ENCODE results near the gene ICAM1.
A peak's percentile ranks its signal among the peaks of the same experiment; 100 is the strongest.

ICAM1 gene

GRCh38 chr19:10245189-10245939, 25.6 kb upstream of the ICAM1 start:
- FAIRE-seq = peak; percentile 89
- DNase-seq (ENCODE audit: insufficient read length) = no peak

DNA sequence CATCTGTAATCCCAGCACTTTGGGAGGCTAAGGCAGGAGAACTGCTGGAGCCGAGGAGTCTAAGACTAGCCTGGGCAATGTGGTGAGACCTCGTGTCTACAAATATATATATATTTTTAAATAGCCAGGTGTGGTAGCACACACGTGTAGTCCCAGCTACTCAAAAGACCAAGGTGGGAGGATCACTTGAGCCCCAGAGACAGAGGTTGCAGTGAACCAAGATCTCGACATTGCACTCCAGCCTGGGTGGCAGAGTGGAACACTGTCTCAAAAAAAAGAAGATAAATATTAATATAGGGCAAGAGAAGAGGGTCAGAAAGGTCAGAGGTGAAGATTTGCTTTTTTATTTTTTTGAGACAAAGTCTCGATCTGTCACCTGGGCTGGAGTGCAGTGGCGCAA, 24.4 kb upstream of the ICAM1 start:
- FAIRE-seq (no peak), DNase-seq (ENCODE audit: insufficient read length) (no peak)
- TF ChIP-seq POLR2A (IDR thresholded peaks at IDR 0.05; ENCODE audit: low read depth, low read length) (no peak), TAF1 (IDR thresholded peaks at IDR 0.05; ENCODE audit: borderline replicate concordance, low read depth, low read length) (no peak), POLR2AphosphoS5 (IDR thresholded peaks at IDR 0.05; ENCODE audit: low read depth, low read length) (no peak)

More at GRCh38 chr19:10245189-10245939, 25.6 kb upstream of the ICAM1 start:
- TF ChIP-seq TAF1 (IDR thresholded peaks at IDR 0.05; ENCODE audit: borderline replicate concordance, low read depth, low read length) (no peak), POLR2A (IDR thresholded peaks at IDR 0.05; ENCODE audit: low read depth, low read length) (no peak), POLR2AphosphoS5 (IDR thresholded peaks at IDR 0.05; ENCODE audit: low read depth, low read length) (no peak)

DNA sequence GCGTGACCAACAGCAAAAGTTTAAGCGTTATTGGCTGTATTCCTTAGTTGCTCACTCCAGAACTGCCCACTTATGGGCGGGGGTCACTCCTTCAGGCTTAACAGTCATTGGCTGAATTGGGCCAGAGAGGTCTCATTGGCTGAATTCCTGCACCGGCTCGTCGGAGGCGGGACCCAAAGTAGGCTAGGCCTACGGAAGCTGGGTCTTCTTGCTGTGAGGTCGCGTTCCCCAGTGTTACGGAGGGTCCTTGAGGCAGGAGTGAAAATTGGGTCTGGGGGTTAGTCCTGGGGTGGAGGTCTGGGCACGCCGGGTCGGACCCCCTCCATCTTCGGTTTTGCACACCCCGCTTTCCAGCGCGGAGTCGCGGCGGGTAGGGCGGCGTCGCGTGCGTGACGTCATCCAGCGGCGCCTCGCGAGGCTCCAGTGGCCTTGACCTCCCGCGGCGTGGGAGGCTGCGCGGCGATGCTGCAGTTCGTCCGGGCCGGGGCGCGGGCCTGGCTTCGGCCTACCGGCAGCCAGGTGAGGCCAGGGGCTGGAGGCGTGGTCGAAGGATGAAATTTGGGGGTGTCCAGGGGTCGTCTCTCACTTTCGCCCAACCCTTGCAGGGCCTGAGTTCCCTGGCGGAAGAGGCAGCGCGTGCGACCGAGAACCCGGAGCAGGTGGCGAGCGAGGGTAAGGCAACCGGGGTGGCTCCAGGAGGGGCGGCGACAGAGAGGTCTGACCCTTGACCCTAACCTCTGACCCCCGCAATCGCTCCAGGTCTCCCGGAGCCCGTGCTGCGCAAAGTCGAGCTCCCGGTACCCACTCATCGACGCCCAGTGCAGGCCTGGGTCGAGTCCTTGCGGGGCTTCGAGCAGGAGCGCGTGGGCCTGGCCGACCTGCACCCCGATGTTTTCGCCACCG, 18.9 kb upstream of the ICAM1 start, which contains the start of gene MRPL4:
TSS of gene MRPL4 (plus strand) at position 423 of the 903 bp plus-strand sequence. CDS start at position 463, 40 bp downstream.
- DNase-seq (ENCODE audit: insufficient read length) = peak; percentile 91
- FAIRE-seq = peak; percentile 98
- TF ChIP-seq POLR2A (IDR thresholded peaks at IDR 0.05; ENCODE audit: low read depth, low read length) = peak; percentile 86
- TF ChIP-seq POLR2AphosphoS5 (IDR thresholded peaks at IDR 0.05; ENCODE audit: low read depth, low read length) = peak; percentile 76
- peak; percentile 54; the same call in 1 of the 2 replicates for TF ChIP-seq TAF1 (IDR thresholded peaks at IDR 0.05; ENCODE audit: borderline replicate concordance, low read depth, low read length)

- TF ChIP-seq TAF1 (IDR thresholded peaks at IDR 0.05; ENCODE audit: borderline replicate concordance, low read depth, low read length) (no peak), POLR2AphosphoS5 (IDR thresholded peaks at IDR 0.05; ENCODE audit: low read depth, low read length) (no peak), POLR2A (IDR thresholded peaks at IDR 0.05; ENCODE audit: low read depth, low read length) (no peak)
- FAIRE-seq (no peak), DNase-seq (ENCODE audit: insufficient read length) (no peak)
Measured at GRCh38 chr19:10252707-10253106, 18.2 kb upstream of the ICAM1 start.

DNA sequence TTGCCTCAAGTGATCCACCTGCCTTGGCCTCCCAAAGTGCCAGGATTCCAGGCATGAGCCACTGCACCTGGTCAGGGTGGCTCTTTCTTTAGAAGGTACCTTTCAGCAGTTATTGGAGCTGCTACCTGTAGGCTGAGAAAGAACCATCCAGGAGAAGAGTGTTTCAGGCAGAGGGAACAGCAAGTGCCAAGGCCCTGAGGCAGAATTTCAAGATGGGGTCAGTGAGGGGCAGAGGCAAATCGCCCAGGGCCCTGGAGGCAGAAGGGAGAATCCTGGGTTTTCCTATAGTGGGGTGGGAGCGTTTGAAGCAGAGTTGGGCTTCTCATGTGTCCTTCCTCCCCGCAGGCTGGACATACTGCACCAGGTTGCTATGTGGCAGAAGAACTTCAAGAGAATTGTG, 16.7 kb upstream of the ICAM1 start:
- TF ChIP-seq POLR2AphosphoS5 (IDR thresholded peaks at IDR 0.05; ENCODE audit: low read depth, low read length) (no peak), TAF1 (IDR thresholded peaks at IDR 0.05; ENCODE audit: borderline replicate concordance, low read depth, low read length) (no peak), POLR2A (IDR thresholded peaks at IDR 0.05; ENCODE audit: low read depth, low read length) (no peak)
- no peak for FAIRE-seq
- no peak for DNase-seq (ENCODE audit: insufficient read length)

GRCh38 chr19:10255358-10255757, 15.6 kb upstream of the ICAM1 start:
- TF ChIP-seq POLR2A (IDR thresholded peaks at IDR 0.05; ENCODE audit: low read depth, low read length) = no peak
- no peak for TF ChIP-seq TAF1 (IDR thresholded peaks at IDR 0.05; ENCODE audit: borderline replicate concordance, low read depth, low read length)
- TF ChIP-seq POLR2AphosphoS5 (IDR thresholded peaks at IDR 0.05; ENCODE audit: low read depth, low read length) = no peak; the same call in 1 of the 2 replicates
- DNase-seq (ENCODE audit: insufficient read length) = no peak
- FAIRE-seq = no peak

GRCh38 chr19:10256551-10256950, 14.4 kb upstream of the ICAM1 start:
- FAIRE-seq = no peak
- TF ChIP-seq TAF1 (IDR thresholded peaks at IDR 0.05; ENCODE audit: borderline replicate concordance, low read depth, low read length) (no peak), POLR2A (IDR thresholded peaks at IDR 0.05; ENCODE audit: low read depth, low read length) (no peak), POLR2AphosphoS5 (IDR thresholded peaks at IDR 0.05; ENCODE audit: low read depth, low read length) (no peak)
- no peak for DNase-seq (ENCODE audit: insufficient read length)

DNA sequence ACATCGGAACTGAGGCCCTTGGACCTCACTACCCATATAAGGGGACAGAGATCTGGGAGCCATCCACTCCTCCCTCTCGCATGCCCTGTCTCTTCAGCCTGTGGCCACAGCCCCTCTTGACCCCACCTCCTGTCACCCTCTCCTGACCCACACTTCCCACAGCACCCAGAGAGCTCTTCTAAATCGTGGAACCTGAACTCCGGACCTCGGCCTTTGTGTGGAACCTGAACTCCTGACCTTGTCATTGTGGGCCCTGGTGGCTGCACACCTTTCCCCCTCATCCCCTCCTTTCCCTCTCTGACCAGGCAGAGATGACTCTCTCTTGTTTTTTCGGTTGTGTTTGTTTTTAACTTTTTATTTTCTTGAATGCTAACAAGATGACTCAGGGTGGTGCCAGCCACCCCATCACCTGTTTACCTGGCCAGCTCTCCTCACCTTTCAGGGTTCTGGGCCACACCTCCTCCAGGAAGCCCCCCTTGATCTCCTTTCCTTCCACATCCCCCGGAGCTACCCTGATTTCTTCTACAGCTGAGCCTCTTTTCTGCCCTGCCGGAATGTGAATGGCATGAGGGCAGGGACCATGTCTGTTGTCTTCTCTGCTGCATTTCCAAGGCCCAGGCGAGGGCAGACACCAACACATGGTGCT, 13.8 kb upstream of the ICAM1 start:
- DNase-seq (ENCODE audit: insufficient read length) (no peak), FAIRE-seq (no peak)
- TF ChIP-seq TAF1 (IDR thresholded peaks at IDR 0.05; ENCODE audit: borderline replicate concordance, low read depth, low read length) = no peak
- no peak for TF ChIP-seq POLR2AphosphoS5 (IDR thresholded peaks at IDR 0.05; ENCODE audit: low read depth, low read length)
- no peak for TF ChIP-seq POLR2A (IDR thresholded peaks at IDR 0.05; ENCODE audit: low read depth, low read length)

- no peak for TF ChIP-seq POLR2AphosphoS5 (IDR thresholded peaks at IDR 0.05; ENCODE audit: low read depth, low read length)
- no peak for TF ChIP-seq TAF1 (IDR thresholded peaks at IDR 0.05; ENCODE audit: borderline replicate concordance, low read depth, low read length)
- no peak for TF ChIP-seq POLR2A (IDR thresholded peaks at IDR 0.05; ENCODE audit: low read depth, low read length)
- DNase-seq (ENCODE audit: insufficient read length) = no peak
- no peak for FAIRE-seq
Measured at GRCh38 chr19:10258080-10258710, 12.7 kb upstream of the ICAM1 start.

DNA sequence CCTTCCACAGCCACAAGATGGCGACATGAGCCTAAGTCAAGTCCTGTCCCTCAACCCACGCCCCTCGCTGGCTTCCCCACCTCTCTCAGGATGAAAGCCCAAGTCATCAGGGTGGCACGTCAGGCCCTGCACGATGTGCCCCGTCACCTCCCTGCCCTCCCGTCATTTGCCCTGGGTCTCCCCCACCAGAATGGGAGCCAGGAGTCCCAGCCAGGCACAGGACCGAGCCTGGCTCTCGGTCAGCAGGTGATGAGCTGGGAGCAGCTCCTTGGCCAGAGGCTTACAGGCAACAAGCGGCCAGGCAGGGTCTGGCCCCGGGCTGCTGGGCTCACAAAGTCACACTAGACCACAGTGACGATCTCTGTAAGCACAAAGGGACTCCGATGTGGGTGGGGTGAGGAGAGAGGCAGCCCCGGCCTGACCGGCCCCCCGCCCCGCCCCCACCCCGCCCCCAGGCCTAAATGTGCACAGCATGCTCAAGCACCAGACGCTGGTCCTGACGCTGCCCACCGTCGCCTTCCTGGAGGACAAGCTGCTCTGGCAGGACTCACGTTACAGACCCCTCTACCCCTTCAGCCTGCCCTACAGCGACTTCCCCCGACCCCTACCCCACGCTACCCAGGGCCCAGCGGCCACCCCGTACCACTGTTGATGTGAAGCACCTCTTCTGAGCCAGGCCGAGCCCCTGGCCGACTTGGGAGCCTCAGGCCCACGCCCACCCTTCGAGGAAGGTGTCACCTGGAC, 11.6 kb upstream of the ICAM1 start:
- peak; percentile 54 for DNase-seq (ENCODE audit: insufficient read length)
- TF ChIP-seq POLR2A (IDR thresholded peaks at IDR 0.05; ENCODE audit: low read depth, low read length) = no peak; the same call in 1 of the 2 replicates
- TF ChIP-seq POLR2AphosphoS5 (IDR thresholded peaks at IDR 0.05; ENCODE audit: low read depth, low read length) = peak; percentile 24
- FAIRE-seq = peak; percentile 70
